ENCODE measurements around the gene P2RY2. TPM values are rescaled to one million over a fixed set of nuclear protein-coding genes. Genes with fewer than 3 reads are reported as not detected.

Gene P2RY2
- total RNA-seq, 1 donor: 0.36 TPM

GRCh38 chr11:73225851-73226250 lies 7.8 kb downstream of the P2RY2 start:
- Histone ChIP-seq H3K27me3 (ENCODE audit: insufficient read depth, low read length) (no peaks in the 10 kb centered on the region), H3K36me3 (ENCODE audit: insufficient read depth, low read length) (no peaks in the 10 kb centered on the region)

GRCh38 chr11:73226297-73227006 lies 8.4 kb downstream of the P2RY2 start:
- Histone ChIP-seq H4K20me1 (ENCODE audit: insufficient read depth, low read length) (no peaks in the 10 kb centered on the region), H3K4me3 (ENCODE audit: insufficient read depth, low read length) (no peak overlapping the region), H3K36me3 (ENCODE audit: insufficient read depth, low read length) (no peaks in the 10 kb centered on the region), H3K4me1 (ENCODE audit: insufficient read depth, low read length) (no peaks in the 10 kb centered on the region), H3K79me2 (ENCODE audit: insufficient read depth, low read length) (no peaks in the 10 kb centered on the region), H3K27ac (ENCODE audit: low read depth, low read length) (no peak overlapping the region), H3K27me3 (ENCODE audit: insufficient read depth, low read length) (no peaks in the 10 kb centered on the region), H3K4me2 (ENCODE audit: insufficient read depth, low read length) (no peak overlapping the region), H2AFZ (ENCODE audit: low read length) (no peak overlapping the region), H3K9me3 (ENCODE audit: low read depth, low read length) (no peaks in the 10 kb centered on the region)
- DNase-seq (ENCODE audit: insufficient read length, low spot score, missing footprints): no peak
- TF ChIP-seq CTCF (IDR thresholded peaks at IDR 0.05; ENCODE audit: extremely low read depth, low read depth, low read length): no peak

More at GRCh38 chr11:73225851-73226250, 7.8 kb downstream of the P2RY2 start:
- no peak overlapping the region for H3K27ac ChIP-seq (ENCODE audit: low read depth, low read length)
- H2AFZ ChIP-seq (ENCODE audit: low read length): no peak overlapping the region
- H3K4me2 ChIP-seq (ENCODE audit: insufficient read depth, low read length): no peak overlapping the region
- no peak overlapping the region for H3K4me3 ChIP-seq (ENCODE audit: insufficient read depth, low read length)
- H3K79me2 ChIP-seq (ENCODE audit: insufficient read depth, low read length): no peaks in the 10 kb centered on the region
- no peak for TF ChIP-seq CTCF (IDR thresholded peaks at IDR 0.05; ENCODE audit: extremely low read depth, low read depth, low read length)
- no peaks in the 10 kb centered on the region for H3K4me1 ChIP-seq (ENCODE audit: insufficient read depth, low read length)
- no peaks in the 10 kb centered on the region for H4K20me1 ChIP-seq (ENCODE audit: insufficient read depth, low read length)
- DNase-seq (ENCODE audit: insufficient read length, low spot score, missing footprints): no peak
- H3K9me3 ChIP-seq (ENCODE audit: low read depth, low read length): no peaks in the 10 kb centered on the region

GRCh38 chr11:73227571-73228211 lies 9.6 kb downstream of the P2RY2 start:
- no peak for TF ChIP-seq CTCF (IDR thresholded peaks at IDR 0.05; ENCODE audit: extremely low read depth, low read depth, low read length)
- Histone ChIP-seq H4K20me1 (ENCODE audit: insufficient read depth, low read length) (no peaks in the 10 kb centered on the region), H3K4me3 (ENCODE audit: insufficient read depth, low read length) (no peak overlapping the region), H3K9me3 (ENCODE audit: low read depth, low read length) (no peaks in the 10 kb centered on the region), H2AFZ (ENCODE audit: low read length) (no peak overlapping the region), H3K27me3 (ENCODE audit: insufficient read depth, low read length) (no peaks in the 10 kb centered on the region), H3K79me2 (ENCODE audit: insufficient read depth, low read length) (no peaks in the 10 kb centered on the region), H3K27ac (ENCODE audit: low read depth, low read length) (no peak overlapping the region), H3K4me1 (ENCODE audit: insufficient read depth, low read length) (no peaks in the 10 kb centered on the region), H3K36me3 (ENCODE audit: insufficient read depth, low read length) (no peaks in the 10 kb centered on the region), H3K4me2 (ENCODE audit: insufficient read depth, low read length) (no peak overlapping the region)
- DNase-seq (ENCODE audit: insufficient read length, low spot score, missing footprints): peak; percentile 58
